ENCODE data around the gene SOX5. TPM values are rescaled to one million over a fixed set of nuclear protein-coding genes. Genes with fewer than 3 reads are reported as not detected.

Gene SOX5
- total and polyA plus RNA-seq, 2 of the 8 experiments (the other 6 are each of a cell fraction or from before 2014, with no cell fraction given) = 2.2 to 2.6 TPM

DNA sequence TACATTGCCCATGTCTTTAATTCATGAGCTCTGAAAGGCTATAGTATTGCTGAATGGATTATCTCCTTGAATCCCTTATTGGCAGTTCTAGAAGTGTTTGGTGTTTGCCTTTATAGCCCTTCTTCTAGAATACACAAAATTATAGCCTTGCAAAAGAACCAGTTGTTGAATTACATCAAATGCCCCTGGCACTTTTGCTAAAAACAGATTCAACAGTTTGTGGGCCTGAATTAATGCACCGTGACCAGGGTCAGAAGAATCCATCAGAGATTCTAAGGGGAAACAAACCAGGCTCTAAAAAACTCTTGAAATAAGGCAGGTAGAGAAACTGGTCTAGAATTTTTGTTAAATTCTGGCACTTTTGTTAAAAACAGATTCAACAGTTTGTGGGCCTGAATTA is 197.8 kb downstream of the SOX5 start:
- Histone ChIP-seq H3K14ac (ENCODE audit: insufficient read length) (no peak overlapping the region), H3K4me2 (ENCODE audit: insufficient read depth in 1 of 2, low read depth in 2 of 2, low read length in 2 of 2) (no peak overlapping the region), H4K91ac (replicated peaks; ENCODE audit: insufficient read length, low read length) (no peak overlapping the region), H2BK15ac (ENCODE audit: low read length) (no peak overlapping the region), H3K56ac (replicated peaks; ENCODE audit: insufficient read length, low read depth, low read length) (no peak overlapping the region), H3K23ac (ENCODE audit: insufficient read length) (no peak overlapping the region), H4K8ac (ENCODE audit: extremely low read depth, insufficient read depth, low read length) (no peak overlapping the region), H3K27me3 (replicated peaks in 1 of 4; ENCODE audit: control insufficient read depth in 3 of 4, extremely low read depth in 1 of 4, insufficient read depth in 3 of 4, low read length in 3 of 4) (no peaks in the 10 kb centered on the region), H3K18ac (ENCODE audit: extremely low read depth, low read length) (no peak overlapping the region), H3K9me3 (ENCODE audit: insufficient read depth in 2 of 2, low read depth in 1 of 2, low read length in 1 of 2) (no peaks in the 10 kb centered on the region), H3K9ac (replicated peaks in 1 of 4; ENCODE audit: extremely low read depth in 1 of 4, low read depth in 3 of 4, low read length in 3 of 4) (no peak overlapping the region), H2BK20ac (ENCODE audit: low read length) (no peak overlapping the region), H4K20me1 (replicated peaks in 1 of 2; ENCODE audit: control insufficient read depth in 1 of 2, insufficient read depth in 2 of 2, low read length in 2 of 2) (no peaks in the 10 kb centered on the region), H4K5ac (ENCODE audit: insufficient read length, low read depth, low read length) (no peak overlapping the region), H3K4me3 (ENCODE audit: extremely low read depth in 1 of 4, insufficient read depth in 2 of 4, low read depth in 3 of 4, low read length in 4 of 4) (no peak overlapping the region), H2AK5ac (ENCODE audit: low read depth, low read length) (no peak overlapping the region), H2BK5ac (ENCODE audit: low read depth, low read length) (no peak overlapping the region), H3K79me2 (ENCODE audit: control insufficient read depth in 1 of 2, insufficient read depth in 2 of 2, low read length in 2 of 2) (no peaks in the 10 kb centered on the region), H2AFZ (ENCODE audit: low read length) (no peak overlapping the region), H3K79me1 (ENCODE audit: low read depth, low read length) (no peaks in the 10 kb centered on the region), H2BK12ac (ENCODE audit: low read depth, low read length) (no peak overlapping the region), H3K4me1 (replicated peaks in 1 of 4; ENCODE audit: control insufficient read depth in 3 of 4, insufficient read depth in 4 of 4, low read length in 3 of 4) (peaks cover 0 to 19% (median 1%) of the 10 kb centered on the region in 4 experiments; a peak in 5 of 7 replicates), H2BK120ac (replicated peaks; ENCODE audit: low read depth, low read length) (no peak overlapping the region), H3K4ac (replicated peaks; ENCODE audit: insufficient read length, low read depth, low read length) (no peak overlapping the region), H3K27ac (ENCODE audit: low read depth, low read length) (no peak overlapping the region), H3K36me3 (ENCODE audit: control insufficient read depth in 2 of 4, insufficient read depth in 4 of 4, low read length in 3 of 4) (no peaks in the 10 kb centered on the region), H3K23me2 (ENCODE audit: low read depth, low read length) (no peaks in the 10 kb centered on the region)
- CTCF ChIA-PET (ENCODE audit: partially characterized antibody) = interaction anchor here (0.6 kb wide), 1 partner anchor 712 kb away, joined by 3 read pairs; no protein-coding TSS in a partner anchor
- DNase-seq (ENCODE audit: low read depth in 1 of 2, low spot score in 2 of 2) (no peak), FAIRE-seq (no peak)
- POLR2A ChIA-PET (ENCODE audit: partially characterized antibody) = no interaction called here
- WGBS, 2 experiments (ENCODE audit: extremely low coverage in 1 of 2, insufficient coverage in 1 of 2, insufficient read length in 1 of 2, insufficient replicate concordance in 2 of 2, low coverage in 1 of 2, low lambda C conversion rate in 2 of 2, missing lambda C conversion rate in 1 of 2) = 87% methylated on average over 1 of the region's 1 CpG; no CpG with 5 or more reads in 1 of the 2 experiments
- no peak for TF ChIP-seq HDAC6 (IDR thresholded peaks at IDR 0.05; ENCODE audit: low read depth, low read length)
- TF ChIP-seq SAP30 (IDR thresholded peaks at IDR 0.05; ENCODE audit: insufficient read depth, insufficient replicate concordance, low read length) = no peak
- no peak for TF ChIP-seq RBBP5 (IDR thresholded peaks at IDR 0.05; ENCODE audit: borderline replicate concordance, low read depth, low read length)
- TF ChIP-seq RXRA (IDR thresholded peaks at IDR 0.05; ENCODE audit: insufficient read depth, low read depth, low read length) = no peak
- no peak for TF ChIP-seq SIN3A (conservative IDR thresholded peaks at IDR 0.05 in 1 of 2, IDR thresholded peaks at IDR 0.05 in 1 of 2; ENCODE audit: low read depth in 1 of 2, low read length in 2 of 2)
- no peak for TF ChIP-seq KDM1A (IDR thresholded peaks at IDR 0.05; ENCODE audit: borderline replicate concordance, low read length)
- TF ChIP-seq NRF1 (IDR thresholded peaks at IDR 0.05; ENCODE audit: low read depth, low read length) = no peak
- no peak for TF ChIP-seq JUN (IDR thresholded peaks at IDR 0.05; ENCODE audit: low read depth, low read length)
- TF ChIP-seq TCF12 (IDR thresholded peaks at IDR 0.05; ENCODE audit: low read depth, low read length) = no peak
- no peak for TF ChIP-seq GABPA (IDR thresholded peaks at IDR 0.05; ENCODE audit: borderline replicate concordance, insufficient read depth, low read length)
- TF ChIP-seq, protein P1, sequence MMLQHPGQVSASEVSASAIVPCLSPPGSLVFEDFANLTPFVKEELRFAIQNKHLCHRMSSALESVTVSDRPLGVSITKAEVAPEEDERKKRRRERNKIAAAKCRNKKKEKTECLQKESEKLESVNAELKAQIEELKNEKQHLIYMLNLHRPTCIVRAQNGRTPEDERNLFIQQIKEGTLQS (IDR thresholded peaks at IDR 0.05; ENCODE audit: insufficient read depth, low read depth, low read length) = no peak
- TF ChIP-seq, protein P2, sequence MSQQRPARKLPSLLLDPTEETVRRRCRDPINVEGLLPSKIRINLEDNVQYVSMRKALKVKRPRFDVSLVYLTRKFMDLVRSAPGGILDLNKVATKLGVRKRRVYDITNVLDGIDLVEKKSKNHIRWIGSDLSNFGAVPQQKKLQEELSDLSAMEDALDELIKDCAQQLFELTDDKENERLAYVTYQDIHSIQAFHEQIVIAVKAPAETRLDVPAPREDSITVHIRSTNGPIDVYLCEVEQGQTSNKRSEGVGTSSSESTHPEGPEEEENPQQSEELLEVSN (IDR thresholded peaks at IDR 0.05) = no peak
- no peak for TF ChIP-seq POLR2A (IDR thresholded peaks at IDR 0.05; ENCODE audit: control extremely low read depth in 1 of 2, low read depth in 2 of 2, low read length in 2 of 2)
